Measurements from ENCODE around the gene MLLT3. TPM values are rescaled to one million over a fixed set of nuclear protein-coding genes. Genes with fewer than 3 reads are reported as not detected.
A peak's percentile ranks its signal among the peaks of the same experiment; 100 is the strongest.

MLLT3 gene
- total RNA-seq, 2 donors from 2014 or later, result 5.6 to 5.7 TPM

DNA sequence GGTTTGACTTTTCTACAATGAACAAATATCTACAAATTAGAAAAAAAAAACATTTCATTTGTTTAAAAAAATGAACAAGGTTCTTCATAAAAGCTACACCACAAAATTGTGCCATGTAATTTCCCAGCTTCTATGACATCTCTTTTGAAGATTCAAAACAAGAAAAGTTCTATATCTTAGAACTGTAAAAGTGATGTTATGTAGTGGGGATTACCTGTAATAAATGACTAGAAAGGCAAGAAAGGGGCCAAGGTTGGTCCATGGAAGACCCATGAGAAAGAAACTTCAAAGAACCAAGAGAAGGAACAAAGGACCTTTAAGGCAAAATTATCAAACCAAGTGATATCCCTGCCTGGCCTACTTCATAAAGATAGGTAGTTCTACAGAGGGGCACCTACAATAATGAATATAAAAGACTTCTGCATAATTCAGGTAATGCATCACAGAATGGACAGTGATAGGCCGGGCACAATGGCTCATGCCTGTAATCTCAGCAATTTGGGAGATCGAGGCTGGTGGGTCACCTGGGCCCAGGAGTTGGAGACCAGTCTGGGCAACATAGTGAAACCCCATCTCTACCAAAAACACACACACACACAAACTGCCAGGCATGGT lies 7.6 kb downstream of the MLLT3 start:
- TF ChIP-seq POLR2A (IDR thresholded peaks at IDR 0.05), result no peak
- TF ChIP-seq, protein P1, sequence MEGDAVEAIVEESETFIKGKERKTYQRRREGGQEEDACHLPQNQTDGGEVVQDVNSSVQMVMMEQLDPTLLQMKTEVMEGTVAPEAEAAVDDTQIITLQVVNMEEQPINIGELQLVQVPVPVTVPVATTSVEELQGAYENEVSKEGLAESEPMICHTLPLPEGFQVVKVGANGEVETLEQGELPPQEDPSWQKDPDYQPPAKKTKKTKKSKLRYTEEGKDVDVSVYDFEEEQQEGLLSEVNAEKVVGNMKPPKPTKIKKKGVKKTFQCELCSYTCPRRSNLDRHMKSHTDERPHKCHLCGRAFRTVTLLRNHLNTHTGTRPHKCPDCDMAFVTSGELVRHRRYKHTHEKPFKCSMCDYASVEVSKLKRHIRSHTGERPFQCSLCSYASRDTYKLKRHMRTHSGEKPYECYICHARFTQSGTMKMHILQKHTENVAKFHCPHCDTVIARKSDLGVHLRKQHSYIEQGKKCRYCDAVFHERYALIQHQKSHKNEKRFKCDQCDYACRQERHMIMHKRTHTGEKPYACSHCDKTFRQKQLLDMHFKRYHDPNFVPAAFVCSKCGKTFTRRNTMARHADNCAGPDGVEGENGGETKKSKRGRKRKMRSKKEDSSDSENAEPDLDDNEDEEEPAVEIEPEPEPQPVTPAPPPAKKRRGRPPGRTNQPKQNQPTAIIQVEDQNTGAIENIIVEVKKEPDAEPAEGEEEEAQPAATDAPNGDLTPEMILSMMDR (IDR thresholded peaks at IDR 0.05), result no peak
- Histone ChIP-seq H3K4me3 (no peak overlapping the region), H3K9me3 (no peaks in the 10 kb centered on the region), H3K27me3 (no peaks in the 10 kb centered on the region), H3K27ac (no peak overlapping the region), H3K4me1 (peaks cover 28% of the 10 kb centered on the region), H3K36me3 (replicated peaks in 1 of 2; ENCODE audit: insufficient read depth in 1 of 2, low read depth in 2 of 2) (no peaks in the 10 kb centered on the region)
- intact Hi-C loops (cut with DNase I), result no loop called here
- ATAC-seq (no peak), DNase-seq (no peak)
- 94 to 100% methylated on average over 2 of the region's 2 CpGs for WGBS, 2 donors

DNA sequence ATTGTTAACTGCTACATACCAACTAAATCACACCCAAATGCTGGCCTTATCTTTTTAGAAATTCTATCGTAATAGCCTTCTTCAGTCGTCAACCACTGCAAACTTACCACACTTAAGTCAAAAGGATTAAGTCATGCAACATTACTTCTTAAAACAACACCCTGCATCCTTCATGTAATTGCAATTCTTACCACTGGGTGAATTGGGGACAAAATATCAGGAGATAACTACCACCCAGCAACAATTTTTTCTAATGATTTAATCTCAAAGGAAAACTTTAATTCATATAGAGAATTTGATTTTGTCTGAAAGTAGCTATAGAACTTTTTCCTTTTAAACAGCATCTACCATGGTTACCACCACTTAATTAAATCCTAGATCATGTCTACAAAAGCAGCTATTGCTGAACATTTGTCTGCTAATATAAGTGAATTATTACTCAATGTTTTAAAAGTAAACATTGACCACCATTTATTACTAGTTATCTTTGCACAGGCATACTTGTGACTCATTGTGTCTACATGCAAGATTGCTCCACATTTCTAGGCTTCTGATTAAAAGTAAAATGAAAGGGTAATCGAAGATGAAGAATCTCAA lies 10.5 kb downstream of the MLLT3 start:
- H3K9me3 ChIP-seq, result no peaks in the 10 kb centered on the region
- no peaks in the 10 kb centered on the region for H3K36me3 ChIP-seq (replicated peaks in 1 of 2; ENCODE audit: insufficient read depth in 1 of 2, low read depth in 2 of 2)
- H3K27ac ChIP-seq, result peak overlapping the region in 3 of 4 donors; percentile 22 to 55 (median 31)
- no peak overlapping the region for H3K4me3 ChIP-seq
- 12% methylated on average over 3 of the region's 3 CpGs for WGBS, 2 donors
- intact Hi-C loops (cut with DNase I), result no loop called here
- DNase-seq (no peak), ATAC-seq (peak; percentile 96)
- TF ChIP-seq POLR2A (IDR thresholded peaks at IDR 0.05), result no peak
- TF ChIP-seq, protein P1 (IDR thresholded peaks at IDR 0.05), result peak in 6 of 7 experiments; percentile 33 to 70 (median 66)
- H3K27me3 ChIP-seq, result no peaks in the 10 kb centered on the region
- peaks cover 20% of the 10 kb centered on the region for H3K4me1 ChIP-seq

DNA sequence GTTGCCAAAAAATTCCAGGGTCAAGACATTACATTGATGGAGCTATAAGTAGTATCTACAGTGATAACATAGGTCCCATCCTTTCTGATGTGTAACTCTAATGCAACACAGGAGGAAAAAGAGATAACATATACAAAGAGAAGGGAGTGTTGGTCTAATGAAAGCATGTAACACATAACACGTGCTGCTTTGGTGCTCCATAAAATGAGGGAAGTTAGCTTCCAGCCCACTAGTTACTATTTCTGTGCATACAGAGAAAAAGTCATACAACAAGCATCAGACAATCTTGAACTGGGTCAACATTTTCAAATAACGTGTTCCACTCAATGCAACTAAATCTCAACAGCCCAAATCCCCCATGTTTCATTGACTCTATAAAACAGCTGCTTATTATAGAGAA lies 11.7 kb downstream of the MLLT3 start:
- no peak overlapping the region for H3K4me3 ChIP-seq
- 73 to 74% methylated on average over 2 of the region's 2 CpGs for WGBS, 2 donors
- no peaks in the 10 kb centered on the region for H3K9me3 ChIP-seq
- ATAC-seq (no peak), DNase-seq (no peak)
- peaks cover 28% of the 10 kb centered on the region for H3K4me1 ChIP-seq
- TF ChIP-seq, protein P1 (IDR thresholded peaks at IDR 0.05), result no peak
- TF ChIP-seq POLR2A (IDR thresholded peaks at IDR 0.05), result no peak
- intact Hi-C loops (cut with DNase I), result no loop called here
- H3K36me3 ChIP-seq (replicated peaks in 1 of 2; ENCODE audit: insufficient read depth in 1 of 2, low read depth in 2 of 2), result no peaks in the 10 kb centered on the region
- no peak overlapping the region for H3K27ac ChIP-seq
- no peaks in the 10 kb centered on the region for H3K27me3 ChIP-seq

DNA sequence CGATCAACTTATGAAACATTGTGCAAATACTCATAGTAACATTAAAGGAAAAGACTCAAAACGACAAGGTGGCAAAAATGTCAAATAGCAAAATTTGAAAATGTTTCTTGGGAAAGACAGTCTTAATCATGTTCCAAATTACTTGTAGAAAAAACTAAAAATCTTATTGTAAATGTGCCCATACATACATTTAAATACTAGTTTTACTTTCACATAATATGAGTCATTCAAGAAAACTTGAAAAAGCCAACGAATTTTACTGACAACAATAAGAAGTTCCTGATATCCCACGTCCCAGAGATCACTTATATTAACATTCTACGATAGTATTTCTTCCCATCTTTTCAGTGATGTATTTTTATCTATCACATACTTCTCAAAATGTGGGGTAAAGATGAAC lies 13.7 kb downstream of the MLLT3 start:
- ATAC-seq (no peak), DNase-seq (no peak)
- no peak overlapping the region for H3K4me3 ChIP-seq
- TF ChIP-seq POLR2A (IDR thresholded peaks at IDR 0.05), result no peak
- TF ChIP-seq, protein P1 (IDR thresholded peaks at IDR 0.05), result no peak
- 72 to 73% methylated on average over 5 of the region's 5 CpGs for WGBS, 2 donors
- H3K4me1 ChIP-seq, result peaks cover 28% of the 10 kb centered on the region
- no peaks in the 10 kb centered on the region for H3K36me3 ChIP-seq (replicated peaks in 1 of 2; ENCODE audit: insufficient read depth in 1 of 2, low read depth in 2 of 2)
- intact Hi-C loops (cut with DNase I), result no loop called here
- H3K9me3 ChIP-seq, result no peaks in the 10 kb centered on the region
- no peak overlapping the region for H3K27ac ChIP-seq
- no peaks in the 10 kb centered on the region for H3K27me3 ChIP-seq

DNA sequence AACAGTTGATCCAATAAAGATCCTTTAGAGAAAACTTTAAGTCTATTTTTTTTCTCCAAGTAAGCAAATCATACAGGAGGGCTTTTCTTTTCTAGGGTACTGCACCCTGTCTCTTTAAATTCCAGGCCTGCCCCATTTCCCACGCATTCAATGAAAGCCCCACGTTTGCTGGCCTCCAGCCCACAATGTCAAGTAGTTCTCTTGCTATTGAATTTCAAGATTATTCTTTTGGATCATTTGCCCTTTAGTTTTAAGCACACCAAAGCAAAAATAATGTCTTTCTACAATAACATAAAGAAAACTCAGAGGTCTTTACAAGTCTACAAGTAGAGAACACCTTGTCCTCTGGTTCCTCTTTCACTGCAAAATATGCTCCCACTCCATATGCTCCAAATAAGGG lies 15.6 kb downstream of the MLLT3 start:
- WGBS, 2 donors, result 9 to 10% methylated on average over 2 of the region's 2 CpGs
- H3K4me1 ChIP-seq, result peaks cover 28% of the 10 kb centered on the region
- no peaks in the 10 kb centered on the region for H3K9me3 ChIP-seq
- TF ChIP-seq, protein P1 (IDR thresholded peaks at IDR 0.05), result no peak
- TF ChIP-seq POLR2A (IDR thresholded peaks at IDR 0.05), result no peak
- no peaks in the 10 kb centered on the region for H3K36me3 ChIP-seq (replicated peaks in 1 of 2; ENCODE audit: insufficient read depth in 1 of 2, low read depth in 2 of 2)
- intact Hi-C loops (cut with DNase I), result no loop called here
- peak; percentile 24 to 65 (median 35) for DNase-seq
- no peaks in the 10 kb centered on the region for H3K27me3 ChIP-seq
- ATAC-seq, result no peak
- no peak overlapping the region for H3K27ac ChIP-seq
- no peak overlapping the region for H3K4me3 ChIP-seq

Data from body of pancreas (tissue), 4 donors.